HUDEP-2 (cell line): Measurements from ENCODE around the gene MYO7B.
"Not testable (repeated sequence)": the region's sequence is repeated elsewhere in the genome, so short reads cannot be mapped to it uniquely, and the experiment has no call there.

ENCODE experiments used
- DNase-seq, 76 experiments: peaks; one replicate each; lab custom pipeline; 2025; ENCODE audit not compliant: unreplicated experiment in 76 of 76; lab: John Stamatoyannopoulos, UW

Gene MYO7B

DNA sequence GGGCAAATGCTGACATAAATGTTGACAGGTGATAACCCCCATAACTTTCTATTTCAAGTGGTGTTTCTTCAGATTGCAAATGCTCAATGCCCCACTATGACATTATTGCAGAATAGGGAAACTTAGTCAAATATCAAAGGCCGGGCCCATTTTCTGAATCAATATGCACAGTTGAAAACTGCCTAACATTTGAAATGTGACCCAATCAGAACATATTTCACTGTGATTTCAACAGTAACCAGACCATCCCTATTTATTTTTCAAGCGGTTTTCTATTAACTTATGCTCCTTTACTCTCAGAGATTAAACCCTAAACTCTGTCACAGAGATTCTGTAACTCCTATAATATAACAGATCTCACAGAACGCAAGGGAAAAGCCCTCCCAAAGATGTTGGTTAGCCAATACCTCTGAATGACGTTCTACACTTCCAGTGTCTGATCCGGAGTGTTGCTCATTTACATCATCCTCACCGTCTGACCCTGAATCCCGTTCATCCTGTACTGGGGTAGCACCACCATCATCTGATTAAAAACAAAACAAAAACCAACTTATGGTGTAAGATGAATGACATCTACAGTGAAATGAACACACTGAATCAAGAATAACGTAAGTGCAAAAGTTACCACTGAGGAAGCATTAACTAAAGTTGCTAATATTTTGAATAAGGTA, 12.1 kb upstream of the MYO7B start:
- DNase-seq, result no peak

DNA sequence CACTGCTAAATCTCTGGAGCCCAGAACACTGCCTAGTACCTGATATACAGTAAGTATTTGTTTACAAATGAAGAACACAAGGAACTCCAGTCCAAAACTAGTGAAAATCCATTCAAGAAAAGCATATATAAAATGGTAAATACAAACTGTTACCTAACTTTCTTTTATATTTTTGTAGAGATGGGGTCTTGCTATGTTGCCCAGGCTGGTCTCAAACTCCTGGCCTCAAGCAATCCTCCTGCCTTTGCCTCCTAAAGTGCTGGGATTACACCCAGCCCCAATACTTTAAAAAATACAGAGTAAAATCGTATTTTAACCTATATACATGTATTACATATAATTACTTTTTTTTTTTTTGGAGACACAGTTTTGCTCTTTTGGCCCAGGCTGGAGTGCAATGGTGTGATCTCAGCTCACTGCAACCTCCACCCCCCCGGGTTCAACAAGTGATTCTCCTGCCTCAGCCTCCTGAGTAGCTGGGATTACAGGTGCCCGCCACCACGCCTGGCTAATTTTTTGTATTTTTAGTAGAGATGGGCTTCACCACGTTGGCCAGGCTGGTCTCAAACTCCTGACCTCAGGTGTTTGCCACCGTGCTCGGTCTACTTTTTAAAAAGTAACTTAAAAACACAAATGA, 11.2 kb upstream of the MYO7B start:
- not testable (repeated sequence) for DNase-seq

DNA sequence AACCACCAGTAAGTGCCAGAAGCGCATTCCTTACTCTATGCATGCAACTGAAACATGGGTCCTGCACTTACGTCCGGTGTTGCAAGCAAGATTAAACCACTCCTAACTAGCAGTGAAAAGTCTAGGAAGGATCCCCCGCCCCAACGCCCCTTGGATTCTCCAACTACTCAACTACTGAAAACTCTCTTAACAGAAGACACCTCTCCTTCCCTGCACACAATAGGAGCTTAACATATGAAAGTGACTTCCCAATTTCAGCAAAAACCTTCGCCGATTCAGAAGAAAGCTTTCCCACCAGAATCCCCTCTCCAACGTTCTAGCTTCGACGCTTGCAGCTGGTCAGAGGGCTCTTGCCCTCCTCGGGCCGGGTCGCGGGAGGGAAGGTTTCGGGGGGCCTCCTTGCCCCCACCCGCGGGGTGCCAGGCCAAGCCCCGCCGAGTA, 9.8 kb upstream of the MYO7B start:
- peak in 2 of 76 experiments; percentile 49 to 70 for DNase-seq

DNA sequence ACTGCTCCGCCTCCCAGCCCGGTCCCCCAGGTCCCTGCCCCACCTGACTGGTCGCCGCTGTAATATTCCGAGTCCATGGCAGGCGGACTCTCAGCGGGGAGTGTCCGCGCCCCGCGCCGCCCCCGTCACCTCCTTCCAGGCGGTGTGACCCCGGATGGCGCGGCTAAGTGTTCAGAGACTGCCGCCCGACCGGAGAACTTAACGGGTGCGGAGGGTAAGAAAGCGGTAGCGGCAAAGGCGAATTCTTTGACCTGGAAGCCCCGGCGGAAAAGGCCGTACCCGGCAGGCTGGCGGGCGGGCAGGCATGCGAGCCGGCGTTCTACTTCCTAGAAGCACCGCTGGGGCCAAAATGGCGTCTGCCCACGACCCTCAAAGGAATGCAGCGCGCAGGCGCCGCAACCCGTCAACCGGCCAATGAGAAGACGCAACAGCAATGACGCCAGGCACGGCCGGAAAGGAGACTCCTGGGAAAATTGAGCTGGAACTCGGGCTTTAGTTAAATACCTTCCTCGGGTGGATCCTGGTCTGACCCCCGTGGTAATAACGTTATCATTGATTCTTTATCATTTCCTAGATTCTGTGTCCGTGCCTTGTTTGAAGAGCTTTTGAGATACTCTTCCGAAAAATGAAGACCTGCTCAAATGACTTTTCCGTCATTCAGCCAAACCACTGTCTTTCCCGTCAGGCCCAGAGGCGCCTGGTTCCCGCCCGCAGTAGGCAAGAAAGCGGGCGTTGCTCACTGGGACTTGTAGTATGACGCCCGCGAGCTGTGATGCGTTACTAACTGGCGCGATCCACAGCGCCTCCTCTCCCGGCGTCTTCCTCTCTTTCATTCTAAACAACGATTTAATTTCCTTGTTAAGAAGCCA, 9.1 kb upstream of the MYO7B start, which contains the start of gene IWS1:
Gene IWS1 (minus strand): TSS at position 358 of the 869 bp plus-strand sequence. CDS start 281 bp downstream, at position 77.
- peak in 75 of 76 experiments; percentile 16 to 94 (median 87) for DNase-seq

DNA sequence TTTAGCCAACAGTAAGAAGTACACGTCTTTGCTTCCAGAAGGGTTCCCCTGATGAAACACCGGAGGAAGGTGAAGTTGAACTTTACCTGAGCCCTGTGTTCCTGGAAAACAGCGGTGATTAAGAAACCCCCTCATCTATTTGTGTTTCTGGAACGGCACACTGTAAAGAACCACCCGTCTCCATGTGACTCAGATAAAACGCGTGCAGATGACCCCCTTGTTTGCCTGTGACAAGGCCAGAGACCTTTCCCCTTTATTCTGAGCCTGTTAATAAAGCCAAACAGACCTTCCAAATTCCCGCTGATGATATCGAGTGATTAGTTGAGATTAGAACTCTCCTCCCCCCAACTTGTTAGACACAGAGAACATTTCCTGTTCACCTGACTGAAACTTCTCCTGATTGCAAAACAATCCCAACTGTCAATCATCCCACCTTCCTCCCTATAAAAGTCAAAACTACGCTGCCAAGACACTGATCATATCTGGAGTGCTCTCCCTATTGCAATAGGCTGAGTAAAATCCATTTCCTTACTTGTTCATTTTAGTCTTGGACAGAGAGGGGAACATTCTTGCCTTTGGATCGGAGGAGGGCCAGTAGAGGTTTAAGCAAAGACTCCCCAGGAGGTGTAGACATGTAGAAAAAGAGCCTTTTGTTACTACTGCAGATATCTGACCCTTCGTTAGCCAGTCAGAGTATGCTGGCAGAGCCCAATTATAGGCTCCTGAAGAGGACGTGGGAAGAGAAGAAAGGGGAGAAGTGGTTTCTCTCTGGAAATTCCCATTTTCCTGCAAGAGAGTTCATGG, 8.3 kb upstream of the MYO7B start:
- peak in 3 of 76 experiments; percentile 21 to 56 (median 34) for DNase-seq

DNA sequence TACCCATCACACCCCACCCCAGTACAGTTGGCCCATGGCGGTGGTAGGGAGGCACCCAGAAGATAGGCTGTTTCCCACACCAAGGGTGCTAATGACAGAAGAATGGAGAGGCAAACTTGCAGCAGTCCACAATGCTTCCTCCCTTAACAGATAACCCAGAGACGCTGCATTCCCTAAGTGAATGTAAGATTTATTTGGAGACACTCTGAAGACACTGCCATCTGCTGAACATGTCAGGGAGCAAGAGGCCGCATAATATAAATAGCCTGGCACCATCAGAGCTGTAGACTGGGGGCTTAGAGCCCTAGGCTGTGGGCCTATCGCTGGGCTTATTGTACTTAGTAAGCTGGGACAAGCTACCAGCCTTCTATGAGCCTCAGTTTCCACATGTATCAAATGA, 7.0 kb upstream of the MYO7B start:
- peak in 1 of 76 experiments; percentile 7 for DNase-seq

DNA sequence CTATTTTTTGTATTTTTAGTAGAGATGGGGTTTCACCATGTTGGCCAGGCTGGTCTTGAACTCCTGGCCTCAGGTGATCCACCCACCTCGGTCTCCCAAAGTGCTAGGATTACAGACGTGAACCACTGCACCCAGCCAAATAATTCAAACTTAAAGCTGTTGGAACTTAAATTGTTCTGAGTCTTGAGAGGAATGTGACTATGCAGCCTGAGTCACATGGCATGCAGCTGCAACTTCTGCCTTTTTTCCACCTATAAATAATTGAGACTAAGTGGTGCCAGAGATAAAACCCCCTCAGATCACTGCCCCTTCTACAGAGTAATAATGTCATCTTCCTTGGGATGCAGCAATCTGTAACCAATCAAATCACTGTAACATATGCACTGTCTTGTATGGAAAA, 6.1 kb upstream of the MYO7B start:
- not testable (repeated sequence) for DNase-seq

DNA sequence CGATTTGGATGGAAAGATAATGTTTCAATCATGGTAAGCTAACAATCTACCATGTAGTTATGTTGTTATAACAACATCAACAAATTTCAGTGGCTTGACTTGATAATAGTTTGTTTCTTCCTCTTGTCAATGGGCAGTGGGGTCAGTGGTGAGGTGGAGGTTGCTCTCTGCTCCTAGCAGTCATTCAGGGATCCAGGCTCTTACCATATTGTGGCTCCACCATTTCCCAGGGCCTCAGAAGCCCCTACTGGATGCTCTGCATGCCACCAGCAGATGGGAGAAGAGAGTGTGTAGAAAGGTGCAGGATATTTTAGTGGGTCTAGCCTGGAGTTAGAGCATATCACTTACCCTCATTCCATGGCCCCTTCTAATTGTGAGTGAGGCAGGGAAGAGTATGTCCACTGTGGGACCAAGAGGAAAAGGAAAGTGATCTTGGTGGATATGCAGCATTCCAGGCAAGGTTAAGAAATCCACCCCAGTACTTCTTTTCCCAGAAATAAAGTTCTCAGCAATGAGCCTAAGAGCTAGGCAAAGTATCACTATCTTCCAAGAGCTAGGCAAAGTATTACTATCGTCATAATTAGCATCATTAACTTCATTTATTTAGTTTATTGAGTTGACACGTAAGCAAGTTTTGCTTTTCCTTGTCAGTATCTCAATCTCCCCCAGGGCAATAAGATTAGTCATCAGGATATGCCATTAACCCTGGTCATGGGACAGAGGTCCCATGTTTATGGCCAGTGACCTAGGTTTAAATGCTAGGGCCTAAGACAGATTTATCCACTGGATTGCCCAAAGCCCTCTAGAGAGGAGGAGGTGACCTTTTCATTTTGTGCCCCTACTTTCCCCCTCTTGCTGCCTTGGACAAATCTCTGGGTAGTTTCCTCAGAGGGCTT, 5.0 kb upstream of the MYO7B start:
- DNase-seq, result no peak

DNA sequence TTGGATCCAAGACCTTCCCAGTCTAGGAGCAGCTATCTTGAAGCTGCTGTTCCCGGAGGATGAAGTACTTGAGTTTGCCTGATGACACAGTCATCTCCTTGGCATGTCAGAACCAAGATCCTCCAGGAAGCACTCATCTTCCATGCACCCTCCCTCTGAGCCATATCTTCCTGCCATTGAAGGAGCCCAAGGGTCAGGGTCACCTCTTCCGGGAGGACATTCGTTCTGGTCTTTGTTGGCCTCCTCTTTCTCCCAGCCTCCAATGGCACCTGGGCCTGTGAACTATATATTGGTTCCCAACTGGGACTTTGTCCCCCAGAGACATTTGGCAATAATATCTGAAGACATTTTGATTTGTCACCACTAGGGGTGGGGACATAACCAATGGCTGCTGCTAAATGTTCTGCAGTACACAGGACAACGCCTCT, 4.2 kb upstream of the MYO7B start:
- DNase-seq, result no peak

DNA sequence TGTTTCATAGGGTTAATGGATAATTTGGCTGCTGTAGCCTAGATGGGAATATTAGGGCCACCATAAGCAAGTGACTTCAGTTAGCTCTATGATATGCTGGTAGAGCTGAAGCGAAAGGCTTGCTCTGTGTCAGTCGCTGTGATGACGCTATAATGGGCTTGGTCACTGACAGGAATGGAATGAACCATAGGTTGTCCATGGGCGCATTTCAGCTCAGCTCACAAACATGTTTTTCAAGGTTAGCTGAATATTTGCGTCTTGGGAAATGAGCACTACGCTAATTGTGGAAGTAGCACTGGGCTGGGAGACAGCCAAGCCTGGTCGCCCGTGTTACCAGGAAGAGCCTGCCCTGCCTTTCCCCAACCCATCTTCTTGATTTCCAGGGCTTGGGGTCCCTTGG, 3.2 kb upstream of the MYO7B start:
- no peak for DNase-seq

DNA sequence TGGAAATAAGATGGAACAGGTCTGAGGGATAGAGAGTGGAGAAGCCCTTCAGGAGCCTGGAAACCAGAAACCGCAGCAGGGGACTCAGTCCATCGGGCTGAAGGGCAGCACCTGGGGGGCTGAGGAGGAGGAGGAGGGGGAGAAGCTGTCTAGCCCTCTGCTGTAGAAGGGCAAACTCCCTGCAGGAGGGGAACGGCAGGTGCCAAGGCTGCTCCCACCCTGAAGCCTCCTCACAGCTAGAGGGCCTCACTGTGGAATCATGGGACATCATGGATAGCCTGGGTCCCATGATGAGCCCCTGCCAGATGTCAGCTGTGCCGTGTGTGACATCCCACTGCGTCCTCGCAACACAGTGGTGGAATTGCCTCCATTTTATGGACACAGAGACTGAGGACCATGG, 435 bp downstream of the MYO7B start:
- no peak for DNase-seq

DNA sequence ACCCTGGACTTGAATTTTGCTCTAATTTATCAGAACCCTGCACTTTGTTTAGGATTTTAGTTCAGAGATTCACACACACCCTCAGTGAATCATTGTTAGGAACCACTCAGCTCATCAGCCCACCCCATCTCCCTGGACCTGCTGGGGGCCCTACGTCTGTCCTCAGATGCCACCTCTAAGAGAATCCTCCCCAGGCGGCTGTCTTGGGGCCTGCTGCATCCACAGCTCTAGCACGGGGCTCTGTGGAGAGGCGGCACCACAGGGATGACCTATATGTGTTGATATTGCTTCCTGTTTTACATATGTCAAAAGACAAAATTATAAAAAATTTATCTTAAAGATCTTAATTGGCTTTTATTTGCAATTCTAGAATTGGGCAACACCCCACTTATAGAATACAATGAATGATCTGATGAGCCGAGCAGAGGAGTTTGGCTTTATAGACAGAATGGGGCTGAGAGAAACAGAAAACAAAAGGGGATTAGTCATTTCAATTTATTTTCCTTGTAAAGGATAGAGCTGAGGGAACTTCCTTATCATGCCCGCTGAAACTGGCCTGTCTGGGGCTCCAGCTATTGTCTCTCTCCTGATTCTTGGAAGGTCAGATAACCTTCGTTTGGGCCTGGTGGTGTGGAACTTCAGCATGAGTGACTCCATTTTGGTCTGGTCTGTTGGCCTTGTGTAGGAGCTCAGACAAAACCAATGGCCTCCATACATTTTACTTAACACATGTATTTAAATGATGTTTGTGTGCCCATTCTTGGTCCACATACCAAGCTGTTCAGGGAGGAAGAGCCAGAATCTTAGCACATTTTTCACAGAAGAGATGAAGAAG, 1.4 kb downstream of the MYO7B start:
- DNase-seq, result no peak

DNA sequence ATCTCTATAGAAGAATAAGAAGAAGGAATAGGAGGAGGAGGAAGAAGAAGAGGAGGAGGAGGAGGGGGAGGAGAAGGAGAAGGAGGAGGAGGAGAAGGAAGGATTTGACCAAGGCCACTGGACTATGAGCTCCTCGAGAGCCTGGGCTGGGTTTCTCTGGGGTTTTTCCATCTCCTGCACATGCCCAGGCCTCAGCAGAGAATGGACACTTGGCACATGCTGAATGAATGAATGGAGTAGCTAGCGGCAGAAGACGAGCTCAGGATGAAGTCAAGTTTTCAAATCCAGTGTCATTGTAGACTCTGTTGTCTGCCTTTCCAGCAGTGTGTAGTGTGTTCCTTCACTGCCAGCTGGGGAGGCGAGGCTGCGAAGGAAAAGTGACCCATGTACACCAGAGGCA, 2.2 kb downstream of the MYO7B start:
- DNase-seq, result no peak

DNA sequence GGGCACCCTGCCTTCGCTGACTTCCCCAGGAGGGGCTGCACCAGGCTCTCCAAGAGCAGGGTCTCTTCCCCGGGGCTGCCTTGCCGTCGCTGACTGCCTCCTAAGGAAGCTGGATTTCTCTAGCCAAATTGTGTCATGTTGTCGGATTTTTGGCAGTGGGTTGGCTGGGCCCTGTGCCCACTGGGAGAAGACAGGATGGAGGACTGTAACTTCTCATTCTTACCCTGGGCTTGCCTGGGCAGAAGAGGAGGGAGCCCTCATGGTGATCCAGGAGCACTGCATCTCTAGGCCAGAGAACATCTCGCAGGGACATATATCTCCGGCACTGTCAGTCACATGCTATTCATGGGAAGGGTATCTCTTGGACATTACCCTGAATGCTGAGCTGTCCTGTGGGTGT, 6.3 kb downstream of the MYO7B start:
- DNase-seq, result no peak

DNA sequence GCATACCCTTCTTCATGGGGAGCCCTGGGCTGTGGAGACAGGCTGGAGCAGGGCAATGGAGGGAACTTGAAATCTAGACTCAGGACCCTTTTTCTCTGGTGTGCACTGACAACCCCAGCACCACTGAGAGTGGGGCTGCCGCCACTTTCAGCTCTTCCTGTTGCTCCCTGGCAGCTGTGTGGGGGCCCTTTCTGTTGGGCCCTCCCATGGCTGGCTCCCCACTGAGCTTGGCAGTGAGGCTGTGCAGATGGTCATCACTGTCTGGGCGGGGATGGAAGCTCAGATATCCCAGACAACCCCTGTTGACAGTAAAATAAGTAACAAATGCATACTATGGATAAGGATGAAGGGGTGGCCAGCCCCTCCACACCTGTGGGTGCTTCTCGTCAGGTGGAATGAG, 6.7 kb downstream of the MYO7B start:
- DNase-seq, result peak in 8 of 76 experiments; percentile 5 to 51 (median 40)

DNA sequence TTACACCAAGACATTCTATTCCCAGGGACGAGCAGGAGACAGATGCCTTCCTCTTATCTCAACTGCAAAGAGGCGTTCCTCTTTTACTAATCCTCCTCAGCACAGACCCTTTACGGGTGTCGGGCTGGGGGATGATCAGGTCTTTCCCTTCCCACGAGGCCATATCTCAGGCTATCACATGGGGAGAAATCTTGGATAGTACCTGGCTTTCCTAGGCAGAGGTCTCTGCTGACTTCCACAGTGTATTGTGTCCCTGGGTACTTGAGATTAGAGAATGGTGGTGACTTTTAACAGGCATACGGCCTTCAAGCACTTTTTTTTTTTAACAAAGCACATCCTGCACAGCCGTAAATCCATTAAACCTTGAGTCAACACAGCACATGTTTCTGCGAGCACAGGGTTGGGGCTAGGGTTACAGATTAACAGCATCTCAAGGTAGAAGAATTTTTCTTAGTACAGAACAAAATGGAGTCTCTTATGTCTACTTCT, 7.6 kb downstream of the MYO7B start:
- DNase-seq, result peak in 27 of 76 experiments; percentile 4 to 69 (median 30)

DNA sequence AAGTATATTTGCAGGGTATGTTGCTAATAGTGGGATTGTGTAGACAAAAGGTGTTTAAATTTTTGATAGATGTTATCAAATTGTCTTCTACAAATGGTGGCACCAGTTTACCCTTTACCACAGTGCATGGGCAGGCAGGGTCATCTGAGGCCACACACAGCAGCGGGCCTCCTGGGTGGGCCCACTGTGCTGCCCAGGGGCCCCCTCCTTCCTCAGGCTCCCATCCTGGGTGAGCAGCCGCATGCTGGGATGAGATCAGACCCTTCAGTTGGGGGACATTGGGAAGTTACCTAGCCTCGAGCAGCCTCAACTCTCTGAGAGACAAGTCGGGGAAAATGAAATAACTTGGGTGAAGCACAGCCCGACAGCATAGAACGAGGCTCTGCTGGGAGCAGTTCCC, 9.7 kb downstream of the MYO7B start:
- no peak for DNase-seq

DNA sequence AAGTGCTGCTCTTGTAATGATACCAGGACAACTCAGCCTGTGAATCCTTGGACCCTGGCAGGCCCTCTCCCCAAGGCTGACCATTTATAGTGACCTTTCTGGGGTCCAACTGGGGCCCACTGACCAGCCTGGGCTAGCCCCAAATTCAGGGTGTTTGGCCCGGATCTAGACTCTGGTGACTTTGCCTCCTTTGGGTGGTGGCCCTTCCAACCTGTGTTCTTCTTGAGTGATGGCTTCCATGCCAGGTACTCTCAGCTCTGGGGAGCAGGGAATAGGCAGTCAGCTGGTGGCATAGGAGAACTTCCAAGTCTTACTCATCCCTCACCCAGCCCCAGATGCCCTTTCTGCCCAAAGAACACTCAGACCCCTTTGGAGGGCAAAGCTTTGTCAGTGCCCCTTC, 10.3 kb downstream of the MYO7B start:
- no peak for DNase-seq
